HepG2 (cell line): ENCODE measurements around the gene SKIC2. TPM values are rescaled to one million over a fixed set of nuclear protein-coding genes. Genes with fewer than 3 reads are reported as not detected.

Experiments
- ETS1 ChIP-seq: sonication (generic); formaldehyde crosslinking; IDR thresholded peaks from 2 replicates; pipeline ENCODE4 v1.4.0; 2020; ENCODE audit warnings: missing genetic modification reagents
- FUBP1 ChIP-seq: sonication (generic); formaldehyde crosslinking; IDR thresholded peaks from 2 replicates; pipeline ENCODE4 v1.5.1; 2020; ENCODE audit warnings: missing genetic modification reagents, mild to moderate bottlenecking, borderline replicate concordance
- GABPA ChIP-seq, 2 experiments: IDR thresholded peaks; 2 replicates each; pipeline ENCODE4 v1.6.1; 2011 to 2016; ENCODE audit warnings: low read depth in 2 of 2, low read length in 1 of 2, missing biosample characterization in 1 of 2, missing genetic modification characterization in 1 of 2
- HNF4A ChIP-seq: sonication (generic); formaldehyde crosslinking; IDR thresholded peaks from 2 replicates; pipeline ENCODE4 v1.4.0; 2020; ENCODE audit warnings: missing genetic modification reagents
- HOXA5 ChIP-seq: sonication (generic); formaldehyde crosslinking; IDR thresholded peaks from 2 replicates; pipeline ENCODE4 v1.4.0; 2020; ENCODE audit warnings: missing genetic modification reagents
- LBX2 ChIP-seq: sonication (generic); formaldehyde crosslinking; IDR thresholded peaks from 2 replicates; pipeline ENCODE4 v1.5.0; 2020; ENCODE audit warnings: missing genetic modification reagents, mild to moderate bottlenecking, borderline replicate concordance
- PPARG ChIP-seq: conservative IDR thresholded peaks from 2 replicates; pipeline ENCODE4 v1.6.1; 2016; ENCODE audit warnings: missing biosample characterization, missing genetic modification reagents
- PRDM4 ChIP-seq: sonication (generic); formaldehyde crosslinking; IDR thresholded peaks from 2 replicates; pipeline ENCODE4 v1.9.0; 2021; ENCODE audit warnings: missing genetic modification reagents, borderline replicate concordance
- PRMT3 ChIP-seq: sonication (generic); formaldehyde crosslinking; IDR thresholded peaks from 2 replicates; pipeline ENCODE4 v1.8.1; 2022; ENCODE audit warnings: low read depth, mild to moderate bottlenecking, moderate library complexity, missing genetic modification reagents, borderline replicate concordance
- SNAPC4 ChIP-seq: sonication (generic); formaldehyde crosslinking; IDR thresholded peaks from 2 replicates; pipeline ENCODE4 v1.4.0; 2020; ENCODE audit warnings: mild to moderate bottlenecking, missing genetic modification reagents
- TBX2 ChIP-seq: sonication (generic); formaldehyde crosslinking; IDR thresholded peaks from 2 replicates; pipeline ENCODE4 v1.5.0; 2020; ENCODE audit warnings: missing genetic modification reagents, mild to moderate bottlenecking, borderline replicate concordance
- ZNF10 ChIP-seq: sonication (generic); formaldehyde crosslinking; IDR thresholded peaks from 2 replicates; pipeline ENCODE4 v1.4.0; 2020; ENCODE audit warnings: mild to moderate bottlenecking, low read depth, missing genetic modification reagents, borderline replicate concordance
- ZNF253 ChIP-seq: sonication (generic); formaldehyde crosslinking; IDR thresholded peaks from 2 replicates; pipeline ENCODE4 v1.8.0; 2022; ENCODE audit warnings: mild to moderate bottlenecking, missing genetic modification reagents, borderline replicate concordance
- ZNF580 ChIP-seq: IDR thresholded peaks from 2 replicates; pipeline ENCODE4 v1.6.1; 2016; ENCODE audit warnings: low read depth, borderline replicate concordance
- ZNF605 ChIP-seq: sonication (generic); formaldehyde crosslinking; IDR thresholded peaks from 2 replicates; pipeline ENCODE4 v1.8.0; 2022; ENCODE audit warnings: mild to moderate bottlenecking, missing genetic modification reagents
- ZNF883 ChIP-seq: sonication (generic); formaldehyde crosslinking; IDR thresholded peaks from 2 replicates; pipeline ENCODE4 v1.5.1; 2020; ENCODE audit warnings: mild to moderate bottlenecking, missing genetic modification reagents; ENCODE audit errors: not compliant biosample characterization
- polyA plus RNA-seq, 8 experiments: library from polyadenylated mRNA; depleted of rRNA in 3 of 8; stranded (reverse) in 7 of 8; unstranded in 1 of 8; fragments of >200 nt; fragmentation: Illumina TruSeq in 4 of 8; extraction: Trizol in 4 of 8; gene quantifications; 2 replicates each; pipeline versions ENCODE4 v1.2.1 to v1.2.3, GENCODE V29; 2011 to 2016; ENCODE audit warnings: low read depth in 4 of 8, missing spikeins in 1 of 8, mixed read lengths in 1 of 8; ENCODE audit not compliant: insufficient read depth in 1 of 8
- total RNA-seq, 5 experiments: library from RNA; depleted of rRNA; stranded (reverse); fragments of >200 nt; fragmentation: Illumina TruSeq; extraction: Trizol; gene quantifications; 2 replicates each; pipeline ENCODE4 v1.2.3, GENCODE V29; 2016; ENCODE audit warnings: low read depth in 1 of 5

The SKIC2 gene
- total and polyA plus RNA-seq, 2 of the 13 experiments (the other 11 are each of a cell fraction or from before 2014, with no cell fraction given), result 67.1 to 68.4 TPM

- TF ChIP-seq LBX2 (CRISPR knock-in tag), result no peak
- TF ChIP-seq ZNF883 (CRISPR knock-in tag), result peak; percentile 75
- peak; percentile 86 for TF ChIP-seq PPARG (CRISPR knock-in tag)
- 0 out of 2 replicates have a peak, but pooled peaks have one; percentile 27 for TF ChIP-seq FUBP1 (CRISPR knock-in tag)
- peak; percentile 98 for TF ChIP-seq HNF4A
- no peak for TF ChIP-seq ETS1
- TF ChIP-seq ZNF253, result no peak
- peak; percentile 90 for TF ChIP-seq TBX2 (CRISPR knock-in tag)
- peak; percentile 90 for TF ChIP-seq ZNF605 (CRISPR knock-in tag)
- TF ChIP-seq PRDM4 (CRISPR knock-in tag), result no peak
- no peak for TF ChIP-seq SNAPC4 (CRISPR knock-in tag)
- TF ChIP-seq ZNF10, result no peak
- 0 out of 2 replicates have a peak, but pooled peaks have one; percentile 22 for TF ChIP-seq HOXA5
- no peak for TF ChIP-seq GABPA (IDR thresholded peaks at IDR 0.05; ENCODE audit: low read depth, low read length)
- 0 out of 2 replicates have a peak, but pooled peaks have one; percentile 30 for TF ChIP-seq GABPA (CRISPR knock-in tag; IDR thresholded peaks at IDR 0.05; ENCODE audit: low read depth)
- TF ChIP-seq PRMT3 (CRISPR knock-in tag), result no peak
- TF ChIP-seq ZNF580, result peak; percentile 88; the same call in 1 of the 2 replicates
Observed at GRCh38 chr6:31927242-31927862, 31.6 kb upstream of the SKIC2 start, which contains the start of gene C2 (continued).
